NCI-H460 (cell line): Measurements from ENCODE around the gene PTPRC. TPM values are rescaled to one million over a fixed set of nuclear protein-coding genes. Genes with fewer than 3 reads are reported as not detected.

Experiments
- DNase-seq: peaks from one replicate; pipeline ENCODE4 v3.0.0-alpha.2; 2016; ENCODE audit warnings: low read depth; ENCODE audit errors: extremely low read depth
- total RNA-seq: library from RNA; depleted of rRNA; stranded (reverse); fragments of >200 nt; shearing (Covaris generic); gene quantifications from 2 replicates; pipeline ENCODE4 v1.2.3, GENCODE V29; 2014

The PTPRC gene
- total RNA-seq, 1 experiment from 2014 or later = not detected

- DNase-seq = peak; percentile 69
Measured at GRCh38 chr1:198669023-198669698, 30.3 kb downstream of the PTPRC start.

- DNase-seq = no peak
Measured at GRCh38 chr1:198669771-198670170, 30.9 kb downstream of the PTPRC start.

GRCh38 chr1:198671136-198671535 is 32.3 kb downstream of the PTPRC start:
- DNase-seq = no peak

- no peak for DNase-seq
Measured at GRCh38 chr1:198672124-198672523, 33.3 kb downstream of the PTPRC start.

- DNase-seq = no peak
Measured at GRCh38 chr1:198674009-198674408, 35.2 kb downstream of the PTPRC start.

GRCh38 chr1:198676253-198676652 is 37.4 kb downstream of the PTPRC start:
- DNase-seq = no peak

- DNase-seq = no peak
Measured at GRCh38 chr1:198677027-198677426, 38.2 kb downstream of the PTPRC start.

DNA sequence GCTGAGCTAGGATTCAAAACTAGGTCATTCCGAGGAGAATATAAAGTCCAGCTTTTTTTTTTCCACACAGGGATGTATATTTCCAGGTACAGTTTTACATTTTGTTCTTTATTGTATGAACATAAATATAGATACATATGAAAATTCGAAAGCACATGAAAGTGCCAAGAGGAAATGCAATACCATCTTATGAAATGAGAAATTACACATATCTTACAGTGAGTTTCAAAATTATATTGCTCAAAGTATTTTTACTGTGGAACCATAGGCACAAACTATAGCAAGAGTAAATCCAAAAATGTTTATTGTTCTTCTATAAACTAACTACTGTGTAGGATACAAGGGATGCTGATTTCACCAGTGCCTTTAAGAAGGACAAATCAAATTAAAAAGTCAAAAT is 39.0 kb downstream of the PTPRC start:
- no peak for DNase-seq

- DNase-seq = no peak
Measured at GRCh38 chr1:198678301-198678836, 39.5 kb downstream of the PTPRC start.

DNA sequence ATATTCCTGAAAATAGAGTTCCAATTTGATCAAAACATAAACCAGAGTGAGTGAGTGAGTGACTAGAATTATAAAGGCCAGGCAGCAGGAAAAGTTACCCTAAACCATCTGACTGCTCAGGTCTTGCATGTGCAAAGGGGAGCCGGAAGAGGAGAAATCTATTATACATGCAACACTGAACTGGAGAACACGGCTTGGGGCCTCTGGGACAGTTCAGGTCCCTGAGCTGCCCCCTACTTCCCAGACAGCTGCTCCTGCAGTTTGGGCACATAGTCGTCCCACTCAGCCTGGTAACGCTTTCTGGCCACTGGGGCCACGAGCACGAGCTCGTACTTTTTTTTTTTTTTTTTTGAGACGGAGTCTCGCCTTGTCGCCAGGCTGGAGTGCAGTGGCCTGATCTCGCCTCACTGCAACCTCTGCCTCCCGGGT is 40.1 kb downstream of the PTPRC start:
- no peak for DNase-seq

GRCh38 chr1:198679535-198680173 is 40.8 kb downstream of the PTPRC start:
- no peak for DNase-seq

DNA sequence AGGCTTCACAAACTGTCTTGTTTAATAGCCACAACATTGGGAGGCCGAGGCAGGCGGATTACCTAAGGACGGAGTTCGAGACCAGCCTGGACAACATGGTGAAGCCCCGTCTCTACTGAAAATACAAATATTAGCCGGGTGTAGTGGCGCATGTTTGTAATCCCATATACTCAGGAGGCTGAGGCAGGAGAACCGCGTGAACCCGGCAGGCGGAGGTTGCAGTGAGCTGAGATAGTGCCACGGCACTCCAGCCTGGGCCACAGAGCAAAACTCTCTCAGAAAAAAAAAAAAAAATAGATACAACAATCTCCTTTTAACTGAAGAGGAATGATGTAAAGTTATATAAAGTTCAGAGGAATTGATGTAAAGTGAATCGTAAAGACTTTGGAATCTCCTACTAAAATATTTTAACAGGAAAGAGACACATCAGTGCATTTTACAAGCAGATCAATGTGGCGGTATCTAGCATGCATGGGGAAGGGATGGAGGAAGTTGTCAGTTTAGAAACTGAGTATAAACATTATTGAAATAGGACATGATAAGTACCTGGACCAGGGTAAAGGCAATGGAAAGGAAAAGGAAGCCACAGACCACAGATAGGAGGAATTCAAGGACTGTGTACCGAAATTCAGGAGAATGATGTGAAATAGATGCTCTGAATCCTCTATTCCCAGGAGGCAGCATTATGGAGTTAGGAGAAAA is 41.5 kb downstream of the PTPRC start:
- no peak for DNase-seq

- DNase-seq = no peak
Measured at GRCh38 chr1:198681252-198681651, 42.4 kb downstream of the PTPRC start.

GRCh38 chr1:198681831-198682759 is 43.3 kb downstream of the PTPRC start:
- DNase-seq = peak; percentile 92

DNA sequence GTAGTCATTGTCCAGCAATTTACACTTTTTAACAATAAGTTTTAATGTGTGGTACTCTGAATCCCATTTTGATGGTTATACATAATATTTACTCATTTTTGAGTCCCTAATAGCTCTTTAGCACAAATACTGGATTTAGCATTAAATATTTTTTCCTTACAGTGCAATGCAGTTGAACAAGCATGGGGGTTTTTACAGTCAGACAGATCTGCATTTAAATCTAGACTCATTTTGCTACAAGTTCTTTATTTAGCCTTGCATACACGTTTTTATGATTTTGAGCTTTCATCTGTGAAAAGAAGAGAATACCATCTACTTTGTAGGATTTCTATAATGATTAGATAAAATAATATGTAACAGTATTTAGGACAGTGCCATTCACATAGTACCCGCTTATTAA is 44.0 kb downstream of the PTPRC start:
- no peak for DNase-seq

DNA sequence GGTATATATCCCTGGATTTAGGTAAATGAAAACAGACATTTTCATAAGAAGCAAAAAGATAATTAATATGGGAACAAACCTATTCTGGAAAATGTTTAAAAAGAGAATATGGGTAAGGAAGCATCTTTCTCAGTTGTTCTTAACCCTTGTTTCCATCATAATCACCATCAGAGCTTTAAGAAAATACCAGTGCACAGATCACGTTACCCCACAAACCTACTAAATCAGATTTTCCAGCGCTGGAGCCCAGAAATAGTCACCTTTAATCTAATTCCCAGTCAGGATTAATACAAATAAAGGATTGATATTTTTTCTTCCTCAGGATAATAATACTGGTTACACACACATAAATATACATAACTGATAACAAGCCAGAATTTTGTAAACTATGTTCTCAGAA is 44.6 kb downstream of the PTPRC start:
- DNase-seq = no peak

- peak; percentile 69 for DNase-seq
Measured at GRCh38 chr1:198686069-198686728, 47.4 kb downstream of the PTPRC start.

GRCh38 chr1:198687429-198687828 is 48.6 kb downstream of the PTPRC start:
- no peak for DNase-seq

DNA sequence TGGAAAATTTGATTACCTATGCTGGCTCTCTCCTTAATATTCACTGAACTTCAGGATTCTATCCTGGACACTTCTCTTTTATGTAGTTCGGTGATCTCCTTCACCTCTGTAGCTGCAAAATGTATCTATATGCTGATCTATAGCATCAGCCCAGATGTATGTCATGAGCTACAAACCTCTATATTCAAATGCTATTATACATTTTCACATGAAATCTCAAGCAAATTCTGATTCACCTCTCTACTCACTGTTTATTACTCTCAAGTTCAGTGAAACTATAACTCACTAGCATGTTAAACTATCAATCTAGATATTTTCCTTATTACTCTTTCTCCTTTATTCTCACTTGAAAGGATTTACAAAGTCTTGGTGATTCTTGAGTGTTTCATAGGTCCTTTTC is 52.2 kb downstream of the PTPRC start:
- no peak for DNase-seq

GRCh38 chr1:198693321-198693720 is 54.5 kb downstream of the PTPRC start:
- no peak for DNase-seq
